ENCODE measurements around the gene MON2.
"Not testable (repeated sequence)": the region's sequence is repeated elsewhere in the genome, so short reads cannot be mapped to it uniquely, and the experiment has no call there.

MON2 gene, protein sequence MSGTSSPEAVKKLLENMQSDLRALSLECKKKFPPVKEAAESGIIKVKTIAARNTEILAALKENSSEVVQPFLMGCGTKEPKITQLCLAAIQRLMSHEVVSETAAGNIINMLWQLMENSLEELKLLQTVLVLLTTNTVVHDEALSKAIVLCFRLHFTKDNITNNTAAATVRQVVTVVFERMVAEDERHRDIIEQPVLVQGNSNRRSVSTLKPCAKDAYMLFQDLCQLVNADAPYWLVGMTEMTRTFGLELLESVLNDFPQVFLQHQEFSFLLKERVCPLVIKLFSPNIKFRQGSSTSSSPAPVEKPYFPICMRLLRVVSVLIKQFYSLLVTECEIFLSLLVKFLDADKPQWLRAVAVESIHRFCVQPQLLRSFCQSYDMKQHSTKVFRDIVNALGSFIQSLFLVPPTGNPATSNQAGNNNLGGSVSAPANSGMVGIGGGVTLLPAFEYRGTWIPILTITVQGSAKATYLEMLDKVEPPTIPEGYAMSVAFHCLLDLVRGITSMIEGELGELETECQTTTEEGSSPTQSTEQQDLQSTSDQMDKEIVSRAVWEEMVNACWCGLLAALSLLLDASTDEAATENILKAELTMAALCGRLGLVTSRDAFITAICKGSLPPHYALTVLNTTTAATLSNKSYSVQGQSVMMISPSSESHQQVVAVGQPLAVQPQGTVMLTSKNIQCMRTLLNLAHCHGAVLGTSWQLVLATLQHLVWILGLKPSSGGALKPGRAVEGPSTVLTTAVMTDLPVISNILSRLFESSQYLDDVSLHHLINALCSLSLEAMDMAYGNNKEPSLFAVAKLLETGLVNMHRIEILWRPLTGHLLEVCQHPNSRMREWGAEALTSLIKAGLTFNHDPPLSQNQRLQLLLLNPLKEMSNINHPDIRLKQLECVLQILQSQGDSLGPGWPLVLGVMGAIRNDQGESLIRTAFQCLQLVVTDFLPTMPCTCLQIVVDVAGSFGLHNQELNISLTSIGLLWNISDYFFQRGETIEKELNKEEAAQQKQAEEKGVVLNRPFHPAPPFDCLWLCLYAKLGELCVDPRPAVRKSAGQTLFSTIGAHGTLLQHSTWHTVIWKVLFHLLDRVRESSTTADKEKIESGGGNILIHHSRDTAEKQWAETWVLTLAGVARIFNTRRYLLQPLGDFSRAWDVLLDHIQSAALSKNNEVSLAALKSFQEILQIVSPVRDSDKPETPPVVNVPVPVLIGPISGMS (N-terminal part only)

GRCh38 chr12:62466594-62467491 lies at the start of gene MON2:
Gene MON2 (plus strand): TSS chr12:62466826. CDS start chr12:62467208, 382 bp downstream.
- peak; percentile 98 for DNase-seq (ENCODE audit: low spot score)

GRCh38 chr12:62426089-62426488 lies 40.5 kb upstream of the MON2 start:
- no peak for DNase-seq (ENCODE audit: low spot score)

- no peak for DNase-seq (ENCODE audit: low spot score)
Measured at GRCh38 chr12:62429457-62429856, 37.2 kb upstream of the MON2 start.

DNA sequence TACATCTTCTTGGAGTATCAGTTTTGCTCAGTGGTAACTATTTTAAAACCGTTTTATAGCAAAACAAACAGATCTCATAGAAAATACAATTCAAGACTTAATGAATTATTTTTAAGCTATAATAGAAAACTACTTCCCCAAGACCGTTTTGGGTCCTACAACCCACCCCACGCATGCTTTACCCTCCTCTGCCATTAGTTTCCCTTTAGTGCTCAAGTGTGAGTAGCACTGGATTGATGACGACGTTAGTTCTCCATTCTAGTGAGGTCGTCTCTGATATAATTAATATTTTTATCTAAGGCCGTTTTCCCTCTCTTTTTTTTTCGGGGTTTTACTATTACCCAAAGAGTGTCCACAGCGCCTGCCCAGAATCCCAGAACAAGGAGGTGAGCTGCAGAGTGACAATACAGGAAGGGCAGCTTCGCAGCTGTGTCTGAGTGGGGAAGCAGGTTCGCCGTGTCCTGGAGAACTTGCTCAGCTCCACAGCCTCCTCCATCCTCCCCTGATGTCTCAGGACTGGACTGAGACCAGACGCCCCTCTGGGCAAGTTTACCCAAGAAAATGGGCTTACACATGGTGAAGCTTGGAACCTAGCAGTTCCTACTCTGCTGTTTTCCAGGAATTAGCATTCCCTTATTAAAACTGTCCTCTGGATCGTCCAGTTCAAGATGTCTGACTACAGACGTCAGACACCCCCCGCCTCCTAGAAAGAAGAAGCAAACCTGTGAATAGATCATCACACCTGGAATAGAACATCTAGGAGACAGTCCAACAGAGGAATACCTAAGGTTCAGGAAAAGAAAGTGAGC lies 31.9 kb upstream of the MON2 start:
- peak; percentile 3 for DNase-seq (ENCODE audit: low spot score)

DNA sequence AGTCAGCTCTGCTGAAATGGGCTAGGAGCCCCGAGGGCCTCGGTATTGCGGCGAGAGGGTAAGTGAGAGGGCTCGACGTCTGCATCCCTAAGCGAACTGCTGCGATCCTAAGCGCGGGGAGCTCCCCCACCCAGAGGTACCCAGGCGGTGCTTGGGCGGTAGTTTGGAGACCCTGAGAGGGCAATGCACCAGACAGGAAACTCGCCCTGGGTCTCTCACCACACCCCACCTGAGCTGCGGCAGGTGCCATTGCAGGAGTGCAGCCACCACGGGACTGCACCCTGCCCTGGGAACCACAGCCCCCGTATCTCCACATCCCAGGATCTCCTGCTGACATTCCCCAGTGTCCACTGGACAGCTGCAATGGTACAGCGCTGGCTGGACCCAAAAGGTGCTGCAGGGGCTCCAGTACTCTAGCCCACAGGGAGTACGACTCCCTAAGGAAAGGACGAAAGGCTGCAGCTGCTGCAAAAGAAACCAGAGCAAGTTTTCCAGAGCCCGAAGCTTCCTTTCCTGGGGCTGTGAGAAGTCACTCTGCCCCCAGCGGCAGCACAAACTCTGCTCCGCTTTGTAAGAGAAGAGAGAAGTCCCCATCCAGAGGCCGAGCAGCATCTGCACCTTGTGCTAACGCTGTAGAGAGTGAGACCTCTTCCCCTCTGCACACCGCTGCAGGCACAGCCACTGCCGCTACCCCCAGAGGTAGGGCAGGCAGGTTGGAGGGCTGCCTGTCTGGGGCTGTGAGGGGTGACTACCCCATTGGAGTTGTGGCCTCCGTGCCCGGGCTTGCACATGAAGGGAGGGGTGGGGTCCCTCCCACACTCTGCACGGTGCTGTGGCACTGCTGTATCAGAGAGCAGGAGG lies 31.1 kb upstream of the MON2 start:
- peak; percentile 83 for DNase-seq (ENCODE audit: low spot score)

- DNase-seq (ENCODE audit: low spot score), result no peak
Measured at GRCh38 chr12:62436164-62436503, 30.5 kb upstream of the MON2 start.

DNA sequence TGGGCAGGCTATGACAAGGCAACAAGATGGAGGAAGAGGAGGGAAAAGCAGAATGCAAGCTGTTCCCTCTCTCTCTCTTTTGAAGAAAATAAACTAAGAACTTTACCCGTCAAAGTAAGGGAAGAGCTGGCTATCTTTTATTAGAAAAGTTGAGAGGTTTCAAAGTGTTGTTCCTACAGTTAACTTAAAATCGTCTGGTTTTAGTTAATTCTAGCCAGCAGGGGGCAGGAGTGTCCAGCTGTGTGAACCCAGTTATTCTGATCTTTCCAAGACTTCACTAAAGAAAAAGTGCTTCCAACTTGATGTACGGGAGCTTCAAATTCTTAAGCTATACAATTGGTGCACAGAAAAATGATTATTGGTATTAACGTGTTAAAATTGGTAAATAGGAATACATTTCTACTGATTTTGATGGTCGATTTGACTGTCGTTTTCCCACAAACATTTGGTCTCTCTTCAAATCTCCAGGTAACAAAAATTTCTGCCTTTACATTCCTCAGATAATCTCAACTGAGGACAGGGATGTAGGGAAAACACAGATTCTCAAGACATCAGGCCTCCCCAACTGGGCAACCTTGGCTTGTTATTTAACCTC lies 28.4 kb upstream of the MON2 start:
- DNase-seq (ENCODE audit: low spot score), result peak; percentile 74

DNA sequence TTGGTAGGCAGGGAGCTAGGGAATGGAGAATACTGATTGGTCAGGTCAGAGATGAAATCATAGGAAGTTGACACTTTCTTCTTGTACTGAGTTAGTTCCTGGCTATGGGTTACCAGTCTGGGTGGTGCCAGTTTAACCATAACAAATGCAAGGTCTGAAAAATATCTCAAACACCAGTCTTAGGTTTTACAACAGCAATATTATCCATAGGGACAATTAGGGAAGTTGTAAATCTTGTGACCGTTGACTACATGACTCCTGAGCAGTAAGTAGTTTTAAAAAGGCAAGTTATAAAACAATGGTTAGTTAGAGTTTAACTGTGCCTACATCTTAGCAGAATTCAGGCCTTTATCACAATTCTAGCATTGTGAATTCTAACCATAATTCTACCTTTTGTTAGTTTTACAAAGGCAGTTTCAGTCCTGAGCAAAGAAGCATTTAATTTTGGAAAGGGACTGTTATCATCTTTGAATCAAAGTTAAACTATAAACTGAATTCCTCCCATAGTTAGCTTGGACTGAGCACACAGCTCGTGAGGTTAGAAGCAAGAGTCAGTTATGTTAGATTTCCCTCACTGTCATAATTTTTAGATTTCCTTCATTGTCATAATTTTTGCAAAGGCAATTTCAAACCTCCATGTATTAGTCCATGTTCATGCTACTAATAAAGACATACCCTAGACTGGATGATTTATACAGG lies 19.7 kb upstream of the MON2 start:
- DNase-seq (ENCODE audit: low spot score), result no peak

- DNase-seq (ENCODE audit: low spot score), result no peak
Measured at GRCh38 chr12:62448436-62448835, 18.2 kb upstream of the MON2 start.

- DNase-seq (ENCODE audit: low spot score), result not testable (repeated sequence)
Measured at GRCh38 chr12:62455429-62455828, 11.2 kb upstream of the MON2 start.

- no peak for DNase-seq (ENCODE audit: low spot score)
Measured at GRCh38 chr12:62458626-62459025, 8.0 kb upstream of the MON2 start.

- DNase-seq (ENCODE audit: low spot score), result no peak
Measured at GRCh38 chr12:62459976-62460375, 6.7 kb upstream of the MON2 start.

- not testable (repeated sequence) for DNase-seq (ENCODE audit: low spot score)
Measured at GRCh38 chr12:62461171-62461837, 5.3 kb upstream of the MON2 start.

GRCh38 chr12:62463252-62463651 lies 3.4 kb upstream of the MON2 start:
- DNase-seq (ENCODE audit: low spot score), result not testable (repeated sequence)

DNA sequence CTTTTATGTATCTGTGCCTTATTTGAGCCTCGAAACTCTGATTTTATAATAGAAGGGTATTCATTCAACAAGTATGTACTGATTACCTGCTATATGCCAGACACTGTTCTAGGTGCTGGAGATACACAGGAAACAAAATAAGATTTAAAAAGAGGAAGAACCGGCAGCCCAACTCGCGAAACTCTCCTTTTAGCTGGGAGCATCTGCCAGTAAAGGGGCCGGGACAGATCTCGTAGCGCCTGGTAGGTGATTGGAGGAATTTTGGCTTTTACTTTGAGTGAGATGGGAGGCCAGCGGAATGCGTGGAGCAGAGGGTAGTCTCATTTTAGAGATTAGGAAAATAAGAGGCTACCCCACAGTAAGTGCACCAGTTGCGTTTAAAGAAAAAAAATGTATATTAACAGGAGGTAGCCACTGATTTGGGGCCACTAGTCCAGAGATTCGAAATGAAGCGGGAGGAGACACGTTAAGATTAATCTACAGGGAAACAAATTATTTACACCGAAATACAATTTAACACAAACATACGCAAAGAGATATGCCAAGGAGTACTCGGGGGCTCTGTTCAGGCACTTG lies 520 bp upstream of the MON2 start:
- peak; percentile 81 for DNase-seq (ENCODE audit: low spot score)

DNA sequence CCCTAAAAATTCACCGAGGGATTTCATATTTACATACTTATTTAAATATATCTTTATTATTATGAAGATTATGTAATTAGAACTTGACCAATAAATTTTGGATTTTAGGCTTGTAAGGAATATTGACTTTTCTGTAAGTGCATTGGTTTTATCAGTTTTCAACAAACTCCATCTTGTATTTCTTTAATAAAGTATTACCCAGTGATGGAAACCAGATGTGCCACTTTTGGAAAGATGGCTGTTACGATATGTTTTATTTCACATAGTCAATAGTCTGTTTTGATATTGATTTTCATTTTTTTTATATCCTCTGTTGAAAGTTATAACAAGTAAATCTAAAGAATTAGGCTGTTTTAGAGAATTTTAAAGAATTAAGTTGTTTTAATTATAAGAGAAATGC lies 1.8 kb downstream of the MON2 start:
- DNase-seq (ENCODE audit: low spot score), result peak; percentile 12

DNA sequence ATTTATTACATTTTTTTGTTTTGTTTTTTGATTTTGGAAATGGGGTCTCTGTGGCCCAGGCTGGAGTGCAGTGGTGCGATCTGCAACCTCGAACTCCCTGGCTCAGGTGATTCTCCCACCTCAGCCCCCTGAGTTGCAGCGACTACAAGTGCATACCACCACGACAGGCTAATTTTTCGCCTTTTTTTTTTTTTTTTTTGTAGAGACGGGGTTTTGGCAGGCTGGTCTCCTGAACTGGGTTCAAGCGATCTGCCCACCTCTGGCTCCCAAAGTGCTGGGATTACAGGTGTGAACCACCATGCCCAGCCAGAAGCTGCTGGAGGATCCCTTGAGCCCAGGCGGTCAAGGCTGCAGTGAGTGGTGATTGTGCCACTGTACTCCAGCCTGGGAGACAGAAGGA lies 2.3 kb downstream of the MON2 start:
- no peak for DNase-seq (ENCODE audit: low spot score)

DNA sequence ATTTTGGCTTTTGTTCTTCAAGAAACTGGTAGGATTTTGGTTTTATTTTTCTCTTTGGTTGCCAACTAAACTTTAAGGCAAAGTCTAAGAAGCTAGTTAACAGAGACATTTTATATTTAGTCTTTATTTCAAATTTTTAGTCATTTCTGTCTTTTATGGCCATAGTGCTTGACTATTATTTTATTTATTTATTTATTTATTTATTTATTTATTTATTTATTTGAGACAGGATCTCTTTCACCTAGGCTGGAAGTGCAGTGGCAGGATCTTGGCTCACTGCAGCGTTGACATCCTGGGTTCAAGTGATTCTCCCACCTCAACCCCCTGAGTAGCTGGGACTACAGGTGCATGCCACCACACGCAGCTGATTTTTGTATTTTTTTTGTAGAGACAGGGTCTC lies 3.1 kb downstream of the MON2 start:
- no peak for DNase-seq (ENCODE audit: low spot score)

All from GM03348 (cell line).